Loucy (cell line): Measurements from ENCODE around the gene JPH4.
"Not testable (repeated sequence)": the region's sequence is repeated elsewhere in the genome, so short reads cannot be mapped to it uniquely, and the experiment has no call there.

Experiments used
- EZH2phosphoT487 ChIP-seq: fragments of 200-600 bp; IDR thresholded peaks from 2 replicates; pipeline ENCODE4 v1.6.1; 2018; ENCODE audit warnings: antibody characterized with exemption, mild to moderate bottlenecking, moderate library complexity, borderline replicate concordance
- TF ChIP-seq, protein P1 (sequence below): fragments of 200-600 bp; sonication (generic); conservative IDR thresholded peaks from 2 replicates; pipeline ENCODE4 v1.5.1; 2014; ENCODE audit warnings: mild to moderate bottlenecking, antibody characterized with exemption, low read length

DNA sequence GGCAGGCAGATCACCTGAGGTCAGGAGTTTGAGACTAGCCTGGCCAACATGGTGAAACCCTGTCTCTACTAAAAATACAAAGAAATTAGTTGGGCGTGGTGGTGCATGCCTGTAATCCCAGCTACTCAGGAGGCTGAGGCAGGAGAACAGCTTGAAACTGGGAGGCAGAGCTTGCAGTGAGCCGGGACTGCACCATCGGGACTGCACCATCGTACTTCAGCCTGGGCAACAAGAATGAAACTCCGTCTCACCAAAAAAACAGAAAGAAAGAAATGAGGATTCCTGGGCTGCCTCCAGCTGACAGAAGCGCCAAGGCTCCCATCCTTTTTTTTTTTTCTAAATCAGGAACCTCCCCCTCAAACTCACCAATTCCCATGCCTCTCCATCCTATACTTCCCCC, 41.7 kb downstream of the JPH4 start:
- TF ChIP-seq, protein P1, sequence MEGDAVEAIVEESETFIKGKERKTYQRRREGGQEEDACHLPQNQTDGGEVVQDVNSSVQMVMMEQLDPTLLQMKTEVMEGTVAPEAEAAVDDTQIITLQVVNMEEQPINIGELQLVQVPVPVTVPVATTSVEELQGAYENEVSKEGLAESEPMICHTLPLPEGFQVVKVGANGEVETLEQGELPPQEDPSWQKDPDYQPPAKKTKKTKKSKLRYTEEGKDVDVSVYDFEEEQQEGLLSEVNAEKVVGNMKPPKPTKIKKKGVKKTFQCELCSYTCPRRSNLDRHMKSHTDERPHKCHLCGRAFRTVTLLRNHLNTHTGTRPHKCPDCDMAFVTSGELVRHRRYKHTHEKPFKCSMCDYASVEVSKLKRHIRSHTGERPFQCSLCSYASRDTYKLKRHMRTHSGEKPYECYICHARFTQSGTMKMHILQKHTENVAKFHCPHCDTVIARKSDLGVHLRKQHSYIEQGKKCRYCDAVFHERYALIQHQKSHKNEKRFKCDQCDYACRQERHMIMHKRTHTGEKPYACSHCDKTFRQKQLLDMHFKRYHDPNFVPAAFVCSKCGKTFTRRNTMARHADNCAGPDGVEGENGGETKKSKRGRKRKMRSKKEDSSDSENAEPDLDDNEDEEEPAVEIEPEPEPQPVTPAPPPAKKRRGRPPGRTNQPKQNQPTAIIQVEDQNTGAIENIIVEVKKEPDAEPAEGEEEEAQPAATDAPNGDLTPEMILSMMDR, result not testable (repeated sequence)
- TF ChIP-seq EZH2phosphoT487, result not testable (repeated sequence)
